Trophoblast cell (in vitro differentiated cells and primary cell): ENCODE results near the gene BSN.

Experiments used
- DNase-seq, 2 donors: peaks; one replicate each; pipeline ENCODE4 v3.0.0-alpha.2; 2016
- H2AFZ ChIP-seq: 2 replicates; pipeline ENCODE4 v1.6.1; 2013; ENCODE audit warnings: low read length, moderate library complexity, mild to moderate bottlenecking; ENCODE audit not compliant: insufficient read depth, poor library complexity
- H2AK5ac ChIP-seq: 2 replicates; pipeline ENCODE4 v1.6.1; 2013; ENCODE audit warnings: mild to moderate bottlenecking, low read length
- H2BK120ac ChIP-seq: 2 replicates; pipeline ENCODE4 v1.6.1; 2013; ENCODE audit warnings: low read length, mild to moderate bottlenecking, moderate library complexity; ENCODE audit not compliant: insufficient read depth, poor library complexity
- H2BK12ac ChIP-seq: 2 replicates; pipeline ENCODE4 v1.6.1; 2013; ENCODE audit warnings: mild to moderate bottlenecking, low read length, moderate library complexity
- H2BK5ac ChIP-seq: 2 replicates; pipeline ENCODE4 v1.6.1; 2013; ENCODE audit warnings: low read length, low read depth, moderate library complexity, mild to moderate bottlenecking; ENCODE audit not compliant: poor library complexity
- H3K14ac ChIP-seq: 2 replicates; pipeline ENCODE4 v1.6.1; 2013; ENCODE audit warnings: mild to moderate bottlenecking, low read length
- H3K18ac ChIP-seq: 2 replicates; pipeline ENCODE4 v1.6.1; 2013; ENCODE audit warnings: mild to moderate bottlenecking, low read length
- H3K23ac ChIP-seq: 2 replicates; pipeline ENCODE4 v1.6.1; 2013; ENCODE audit warnings: low read length
- H3K27ac ChIP-seq: 2 replicates; pipeline ENCODE4 v1.5.1; 2013; ENCODE audit warnings: low read depth, mild to moderate bottlenecking, inconsistent platforms, low read length, moderate library complexity
- H3K27me3 ChIP-seq: 2 replicates; pipeline ENCODE4 v1.6.1; 2013; ENCODE audit warnings: inconsistent platforms, mild to moderate bottlenecking, low read length, moderate library complexity; ENCODE audit not compliant: insufficient read depth
- H3K36me3 ChIP-seq, 2 experiments: 1 replicate in 1 of 2; 2 replicates in 1 of 2; pipeline ENCODE4 v1.6.1; 2013; ENCODE audit warnings: low read length in 2 of 2, mild to moderate bottlenecking in 2 of 2, moderate library complexity in 1 of 2; ENCODE audit not compliant: insufficient read depth in 2 of 2, control insufficient read depth in 1 of 2
- H3K4ac ChIP-seq: 2 replicates; pipeline ENCODE4 v1.6.1; 2013; ENCODE audit warnings: low read depth, mild to moderate bottlenecking, low read length, moderate library complexity
- H3K4me1 ChIP-seq, 2 experiments: 1 replicate in 1 of 2; 2 replicates in 1 of 2; pipeline ENCODE4 v1.6.1; 2013; ENCODE audit warnings: low read length in 2 of 2, mild to moderate bottlenecking in 2 of 2, moderate library complexity in 1 of 2; ENCODE audit not compliant: insufficient read depth in 2 of 2, control insufficient read depth in 1 of 2
- H3K4me2 ChIP-seq: 2 replicates; pipeline ENCODE4 v1.6.1; 2013; ENCODE audit warnings: inconsistent platforms, mild to moderate bottlenecking, low read length, moderate library complexity
- H3K4me3 ChIP-seq: 2 replicates; pipeline ENCODE4 v1.5.1; 2013; ENCODE audit warnings: mild to moderate bottlenecking, low read depth, low read length, inconsistent platforms
- H3K79me1 ChIP-seq: one replicate; pipeline ENCODE4 v1.6.1; 2013; ENCODE audit warnings: low read length
- H3K79me2 ChIP-seq: 2 replicates; pipeline ENCODE4 v1.6.1; 2013; ENCODE audit warnings: low read length, mild to moderate bottlenecking; ENCODE audit not compliant: control insufficient read depth, insufficient read depth, poor library complexity
- H3K9ac ChIP-seq: 2 replicates; pipeline ENCODE4 v1.6.1; 2013; ENCODE audit warnings: mild to moderate bottlenecking, low read length
- H3K9me3 ChIP-seq: 2 replicates; pipeline ENCODE4 v1.6.1; 2013; ENCODE audit warnings: low read depth, mild to moderate bottlenecking, control low read depth, inconsistent platforms, low read length; ENCODE audit not compliant: insufficient read depth
- H4K12ac ChIP-seq: 2 replicates; pipeline ENCODE4 v1.6.1; 2013; ENCODE audit warnings: low read depth, mild to moderate bottlenecking, low read length, moderate library complexity
- H4K8ac ChIP-seq: 2 replicates; pipeline ENCODE4 v1.6.1; 2013; ENCODE audit warnings: low read depth, mild to moderate bottlenecking, low read length, moderate library complexity
- H4K91ac ChIP-seq: one replicate; pipeline ENCODE4 v1.6.1; 2013; ENCODE audit warnings: low read depth, mild to moderate bottlenecking, low read length, moderate library complexity
- WGBS: extraction: QIAGEN DNeasy Blood & Tissue Kit; methylation state at CpG from one replicate; pipeline ENCODE4 v1.1.7; 2013; ENCODE audit warnings: missing lambda C conversion rate; ENCODE audit not compliant: insufficient read length, insufficient coverage; ENCODE audit errors: extremely low coverage; 5-methylcytosine and 5-hydroxymethylcytosine counted together

Gene BSN

GRCh38 chr3:49614936-49615335 is 60.7 kb downstream of the BSN start:
- Histone ChIP-seq H3K4me2 (no peak overlapping the region), H3K9me3 (peaks cover 1% of the 10 kb centered on the region), H3K14ac (no peak overlapping the region), H4K8ac (no peak overlapping the region), H2BK120ac (no peak overlapping the region), H4K12ac (no peak overlapping the region), H3K9ac (no peak overlapping the region), H3K18ac (no peak overlapping the region), H3K79me1 (no peaks in the 10 kb centered on the region), H4K91ac (no peak overlapping the region), H3K4me1 (no peaks in the 10 kb centered on the region), H3K27me3 (no peaks in the 10 kb centered on the region), H2AK5ac (no peak overlapping the region), H3K27ac (no peak overlapping the region), H3K4ac (no peak overlapping the region), H2BK12ac (no peak overlapping the region), H2BK5ac (no peak overlapping the region), H3K4me3 (no peak overlapping the region), H3K79me2 (no peaks in the 10 kb centered on the region), H3K23ac (no peak overlapping the region), H2AFZ (no peak overlapping the region), H3K36me3 (no peaks in the 10 kb centered on the region)
- DNase-seq: no peak
- WGBS: no CpG with 5 or more reads among the region's 1 CpG

- Histone ChIP-seq H2BK12ac (no peak overlapping the region), H3K4me3 (no peak overlapping the region), H3K79me2 (no peaks in the 10 kb centered on the region), H3K27ac (no peak overlapping the region), H3K36me3 (no peaks in the 10 kb centered on the region), H2BK120ac (no peak overlapping the region), H3K9me3 (peaks cover 1% of the 10 kb centered on the region), H3K4me2 (no peak overlapping the region), H3K27me3 (no peaks in the 10 kb centered on the region), H3K79me1 (no peaks in the 10 kb centered on the region), H2BK5ac (no peak overlapping the region), H4K91ac (no peak overlapping the region), H3K18ac (no peak overlapping the region), H2AFZ (no peak overlapping the region), H3K14ac (no peak overlapping the region), H2AK5ac (no peak overlapping the region), H3K4ac (no peak overlapping the region), H4K8ac (no peak overlapping the region), H3K4me1 (no peaks in the 10 kb centered on the region), H3K23ac (no peak overlapping the region), H3K9ac (no peak overlapping the region), H4K12ac (no peak overlapping the region)
- no CpG with 5 or more reads among the region's 1 CpG for WGBS
- no peak for DNase-seq
Measured at GRCh38 chr3:49616061-49616460, 61.8 kb downstream of the BSN start.

- H2AK5ac ChIP-seq: no peak overlapping the region
- H2AFZ ChIP-seq: no peak overlapping the region
- H3K9me3 ChIP-seq: peaks cover 1% of the 10 kb centered on the region
- H3K4me3 ChIP-seq: no peak overlapping the region
- H3K4me1 ChIP-seq: no peaks in the 10 kb centered on the region
- H4K8ac ChIP-seq: no peak overlapping the region
- H3K14ac ChIP-seq: no peak overlapping the region
- H3K18ac ChIP-seq: no peak overlapping the region
- no peaks in the 10 kb centered on the region for H3K36me3 ChIP-seq
- no peak overlapping the region for H4K91ac ChIP-seq
- no peak overlapping the region for H3K4ac ChIP-seq
- H2BK12ac ChIP-seq: no peak overlapping the region
- no peak overlapping the region for H3K23ac ChIP-seq
- H2BK5ac ChIP-seq: no peak overlapping the region
- no peak for DNase-seq
- WGBS: no CpG with 5 or more reads among the region's 6 CpGs
- no peaks in the 10 kb centered on the region for H3K27me3 ChIP-seq
- H4K12ac ChIP-seq: no peak overlapping the region
- H3K79me2 ChIP-seq: no peaks in the 10 kb centered on the region
- no peak overlapping the region for H3K4me2 ChIP-seq
- H3K9ac ChIP-seq: no peak overlapping the region
- H3K79me1 ChIP-seq: no peaks in the 10 kb centered on the region
- H3K27ac ChIP-seq: no peak overlapping the region
- no peak overlapping the region for H2BK120ac ChIP-seq
Measured at GRCh38 chr3:49616491-49616941, 62.2 kb downstream of the BSN start.

GRCh38 chr3:49617390-49618013 is 63.2 kb downstream of the BSN start:
- no peaks in the 10 kb centered on the region for H3K79me2 ChIP-seq
- H3K4ac ChIP-seq: no peak overlapping the region
- no peaks in the 10 kb centered on the region for H3K4me1 ChIP-seq
- H2AFZ ChIP-seq: no peak overlapping the region
- no peak overlapping the region for H2BK12ac ChIP-seq
- no peak overlapping the region for H3K4me2 ChIP-seq
- H3K18ac ChIP-seq: no peak overlapping the region
- H3K14ac ChIP-seq: no peak overlapping the region
- H3K27ac ChIP-seq: no peak overlapping the region
- H3K23ac ChIP-seq: no peak overlapping the region
- H3K79me1 ChIP-seq: no peaks in the 10 kb centered on the region
- no peak overlapping the region for H3K4me3 ChIP-seq
- H2BK5ac ChIP-seq: no peak overlapping the region
- H3K36me3 ChIP-seq: no peaks in the 10 kb centered on the region
- no peak overlapping the region for H4K12ac ChIP-seq
- peaks cover 1% of the 10 kb centered on the region for H3K9me3 ChIP-seq
- H3K27me3 ChIP-seq: no peaks in the 10 kb centered on the region
- H4K8ac ChIP-seq: no peak overlapping the region
- no peak overlapping the region for H4K91ac ChIP-seq
- no CpG with 5 or more reads among the region's 7 CpGs for WGBS
- no peak overlapping the region for H3K9ac ChIP-seq
- DNase-seq: no peak
- no peak overlapping the region for H2AK5ac ChIP-seq
- no peak overlapping the region for H2BK120ac ChIP-seq
